Medulla oblongata (tissue), 1 donor: ENCODE data around the gene HIP1.
A peak's percentile ranks its signal among the peaks of the same experiment; 100 is the strongest.
"Not testable (repeated sequence)": the region's sequence is repeated elsewhere in the genome, so short reads cannot be mapped to it uniquely, and the experiment has no call there.

ENCODE experiments used
- DNase-seq: peaks from one replicate; pipeline ENCODE4 v3.0.0-alpha.2; 2015; ENCODE audit errors: extremely low spot score

HIP1 gene

GRCh38 chr7:75686551-75686950 lies 52.2 kb downstream of the HIP1 start:
- DNase-seq: no peak

GRCh38 chr7:75682052-75682451 lies 56.7 kb downstream of the HIP1 start:
- not testable (repeated sequence) for DNase-seq

GRCh38 chr7:75679060-75679459 lies 59.7 kb downstream of the HIP1 start:
- DNase-seq: no peak

- DNase-seq: no peak
Measured at GRCh38 chr7:75669579-75669978, 69.2 kb downstream of the HIP1 start.

GRCh38 chr7:75667938-75668337 lies 70.8 kb downstream of the HIP1 start:
- DNase-seq: no peak

- DNase-seq: no peak
Measured at GRCh38 chr7:75663302-75663907, 75.3 kb downstream of the HIP1 start.

GRCh38 chr7:75662579-75663301 lies 76.0 kb downstream of the HIP1 start:
- DNase-seq: no peak

- DNase-seq: peak; percentile 62
Measured at GRCh38 chr7:75660566-75661215, 78.0 kb downstream of the HIP1 start.

GRCh38 chr7:75658802-75659201 lies 79.9 kb downstream of the HIP1 start:
- DNase-seq: no peak

GRCh38 chr7:75658369-75658768 lies 80.4 kb downstream of the HIP1 start:
- DNase-seq: no peak

- DNase-seq: no peak
Measured at GRCh38 chr7:75657866-75658265, 80.9 kb downstream of the HIP1 start.

GRCh38 chr7:75656740-75657139 lies 82.0 kb downstream of the HIP1 start:
- DNase-seq: no peak

- no peak for DNase-seq
Measured at GRCh38 chr7:75655536-75655935, 83.2 kb downstream of the HIP1 start.

GRCh38 chr7:75654855-75655254 lies 83.9 kb downstream of the HIP1 start:
- no peak for DNase-seq

- no peak for DNase-seq
Measured at GRCh38 chr7:75653651-75654050, 85.1 kb downstream of the HIP1 start.

GRCh38 chr7:75652788-75653187 lies 86.0 kb downstream of the HIP1 start:
- DNase-seq: no peak

GRCh38 chr7:75650681-75651080 lies 88.1 kb downstream of the HIP1 start:
- no peak for DNase-seq

- DNase-seq: peak; percentile 25
Measured at GRCh38 chr7:75650062-75650461, 88.7 kb downstream of the HIP1 start.

GRCh38 chr7:75649462-75649861 lies 89.3 kb downstream of the HIP1 start:
- DNase-seq: no peak

- DNase-seq: no peak
Measured at GRCh38 chr7:75647709-75648438, 90.9 kb downstream of the HIP1 start.

- no peak for DNase-seq
Measured at GRCh38 chr7:75646571-75647102, 92.1 kb downstream of the HIP1 start.

GRCh38 chr7:75645570-75645969 lies 93.2 kb downstream of the HIP1 start:
- no peak for DNase-seq
